ENCODE results near the gene ZNF485. TPM values are rescaled to one million over a fixed set of nuclear protein-coding genes. Genes with fewer than 3 reads are reported as not detected.

The ZNF485 gene
- total RNA-seq, 2 experiments from 2014 or later: 6.5 to 6.6 TPM

- Mint-ChIP-seq H3K4me1 (no peaks in the 10 kb centered on the region), H3K36me3 (no peaks in the 10 kb centered on the region), H3K9me3 (peaks cover 3% of the 10 kb centered on the region), H3K4me3 (no peak overlapping the region), H3K27ac (no peak overlapping the region), H3K27me3 (peaks cover 5% of the 10 kb centered on the region)
- DNase-seq (no peak), ATAC-seq (ENCODE audit: low read depth) (no peak)
- POLR2A ChIA-PET: no interaction called here
Measured at GRCh38 chr10:43658227-43658626, 52.0 kb downstream of the ZNF485 start.

GRCh38 chr10:43665054-43665453 lies 58.8 kb downstream of the ZNF485 start:
- H3K27me3 Mint-ChIP-seq: peaks cover 25% of the 10 kb centered on the region
- no peak for ATAC-seq (ENCODE audit: low read depth)
- no peaks in the 10 kb centered on the region for H3K36me3 Mint-ChIP-seq
- H3K27ac Mint-ChIP-seq: no peak overlapping the region
- POLR2A ChIA-PET: no interaction called here
- H3K4me1 Mint-ChIP-seq: peaks cover 5% of the 10 kb centered on the region
- no peak overlapping the region for H3K4me3 Mint-ChIP-seq
- no peak for DNase-seq
- peaks cover 3% of the 10 kb centered on the region for H3K9me3 Mint-ChIP-seq

- DNase-seq (no peak), ATAC-seq (ENCODE audit: low read depth) (no peak)
- Mint-ChIP-seq H3K36me3 (no peaks in the 10 kb centered on the region), H3K27ac (no peak overlapping the region), H3K4me3 (no peak overlapping the region), H3K4me1 (peaks cover 6% of the 10 kb centered on the region), H3K27me3 (peaks cover 26% of the 10 kb centered on the region), H3K9me3 (peaks cover 3% of the 10 kb centered on the region)
- POLR2A ChIA-PET: no interaction called here
Measured at GRCh38 chr10:43666552-43666951, 60.3 kb downstream of the ZNF485 start.

DNA sequence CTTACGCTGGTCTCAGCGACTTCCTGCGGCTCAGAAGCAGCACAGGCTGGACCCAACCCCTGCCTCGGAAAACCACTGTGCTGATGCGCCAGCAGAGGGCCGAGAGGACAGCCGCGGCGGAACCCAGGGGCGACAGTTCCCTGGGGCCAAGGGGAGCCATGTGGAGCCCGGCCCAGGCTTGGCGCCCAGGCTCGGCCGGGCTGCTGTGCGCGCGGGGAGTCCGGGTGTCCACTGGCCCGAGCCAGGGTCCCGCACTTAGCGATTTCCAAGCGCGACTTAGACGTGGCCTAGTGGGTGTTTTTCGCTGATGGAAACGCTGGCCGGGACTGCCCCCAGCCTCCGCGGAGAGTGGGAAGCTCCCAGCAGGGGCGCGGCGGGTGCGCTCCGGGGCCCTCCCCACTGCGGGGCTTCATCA lies 61.1 kb downstream of the ZNF485 start:
- H3K4me3 Mint-ChIP-seq: peak overlapping the region; percentile 16
- POLR2A ChIA-PET: no interaction called here
- H3K36me3 Mint-ChIP-seq: no peaks in the 10 kb centered on the region
- DNase-seq: no peak
- H3K27me3 Mint-ChIP-seq: peaks cover 29% of the 10 kb centered on the region
- ATAC-seq (ENCODE audit: low read depth): no peak
- H3K27ac Mint-ChIP-seq: no peak overlapping the region
- H3K9me3 Mint-ChIP-seq: no peaks in the 10 kb centered on the region
- H3K4me1 Mint-ChIP-seq: peaks cover 7% of the 10 kb centered on the region

Other genes with a start within 250 kb of the ZNF485 start
- not detected for gene FXYD4, start 234.8 kb upstream of the ZNF485 start, total RNA-seq
- 100 to 1,000 TPM; 347 to 351 TPM for gene HNRNPF, start 197.3 kb upstream of the ZNF485 start, total RNA-seq
- gene ZNF487, start 169.3 kb upstream of the ZNF485 start, total RNA-seq: 1 to 10 TPM; 3.3 to 3.4 TPM
- gene ZNF239, start 31.8 kb upstream of the ZNF485 start, total RNA-seq: 1 to 10 TPM; 1.8 to 2.1 TPM
- gene ZNF32, start 42.4 kb downstream of the ZNF485 start, total RNA-seq: 10 to 100 TPM; 26.0 to 26.9 TPM

Data from activated naive CD8-positive, alpha-beta T cell treated with anti-CD3 and anti-CD28 coated beads, Interleukin-2, amount 10 ng/mL, durations not matched to agents 7 days and 5 days (primary cell).